Stimulated activated CD8-positive, alpha-beta memory T cell treated with anti-CD3 and anti-CD28 coated beads, Interleukin-4, amount 100 ng/mL, for 48 hours (primary cell): ENCODE data around the gene NUDCD3.

Source experiments
- DNase-seq: peaks from one replicate; pipeline ENCODE4 v3.0.0-alpha.2; 2020

Gene NUDCD3

DNA sequence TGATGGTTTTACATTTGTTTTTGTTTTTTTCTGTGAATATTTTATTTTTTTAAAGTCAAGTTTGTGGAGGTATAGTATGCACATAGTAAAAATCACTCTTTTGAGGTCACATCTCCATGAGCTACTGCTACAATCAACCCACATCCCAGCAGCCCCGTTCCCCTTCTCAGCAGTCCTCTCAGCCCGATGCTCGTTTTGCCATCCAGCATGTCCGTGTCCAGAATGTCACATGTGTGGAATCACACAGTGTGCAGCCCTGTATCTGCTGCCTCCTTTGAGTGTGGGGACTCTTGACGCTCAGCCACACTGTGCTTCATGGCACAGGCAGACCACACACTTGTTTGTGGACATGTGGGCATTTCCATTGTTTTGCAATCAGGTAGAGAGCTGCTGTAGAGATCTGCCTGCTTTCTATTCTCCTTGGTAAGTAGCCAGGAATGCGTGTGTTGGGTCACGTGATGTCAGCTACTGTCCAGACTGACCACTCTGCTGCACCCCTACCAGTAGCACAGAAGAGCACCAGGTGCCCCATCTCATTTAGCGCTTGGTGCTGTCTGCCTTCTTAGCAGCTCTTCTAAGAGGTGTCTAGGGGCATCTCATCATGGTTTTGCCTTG is 93.4 kb downstream of the NUDCD3 start:
- no peak for DNase-seq

DNA sequence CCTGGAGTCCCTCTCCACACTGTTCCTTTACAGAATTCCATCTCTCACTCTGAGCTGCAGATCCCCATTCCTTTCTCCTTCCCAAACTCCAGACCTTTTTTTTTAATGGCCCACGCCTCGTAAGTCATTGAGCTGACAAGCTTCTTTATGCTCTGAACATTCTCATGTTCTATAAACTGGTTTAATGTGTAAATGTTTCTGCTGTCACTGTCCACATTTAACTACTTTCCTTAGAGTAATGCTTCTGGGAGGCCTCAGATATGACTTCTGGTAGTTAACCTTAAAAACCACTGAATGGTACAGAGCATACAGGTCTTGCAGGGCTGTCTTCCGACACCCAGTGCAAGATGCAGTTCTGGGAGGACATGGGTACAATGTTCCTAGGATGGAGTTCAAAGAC is 94.0 kb downstream of the NUDCD3 start:
- no peak for DNase-seq

DNA sequence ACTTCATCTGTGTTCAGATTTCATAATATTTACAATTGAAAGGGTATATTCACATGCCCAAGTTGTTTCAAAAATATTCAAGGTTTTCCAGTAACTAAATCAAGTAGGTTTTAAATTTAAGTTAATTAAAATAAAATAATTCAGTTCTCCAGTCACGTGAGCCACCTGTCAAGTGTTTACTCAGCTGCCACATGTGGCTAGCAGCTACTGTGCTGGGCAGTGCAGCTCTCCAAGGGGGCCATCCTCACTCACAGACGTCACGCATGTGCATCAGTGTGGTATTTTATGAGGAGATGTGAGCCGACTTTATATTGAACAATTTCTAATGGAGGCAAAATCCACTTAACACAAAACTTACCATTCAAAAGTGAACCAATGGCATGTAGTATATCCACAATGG is 95.4 kb downstream of the NUDCD3 start:
- no peak for DNase-seq

DNA sequence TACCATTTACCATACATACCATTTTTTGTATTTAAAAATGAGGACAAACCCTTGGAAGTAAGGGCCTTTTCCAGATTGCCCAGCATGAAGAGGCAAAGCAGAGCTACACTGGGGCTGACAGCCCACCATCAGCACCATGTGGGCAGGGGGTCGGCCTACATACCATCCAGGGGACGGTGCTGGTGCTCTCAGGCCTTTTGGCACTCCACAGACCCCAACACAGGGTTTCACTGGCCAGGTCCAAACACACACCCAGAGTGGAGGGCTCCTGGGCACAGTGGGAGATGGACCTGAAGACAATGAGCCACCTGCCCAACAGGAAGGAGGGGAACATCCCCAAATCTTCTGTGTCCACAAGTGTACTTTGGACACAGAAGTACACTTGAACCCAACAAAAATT is 95.8 kb downstream of the NUDCD3 start:
- DNase-seq: no peak

DNA sequence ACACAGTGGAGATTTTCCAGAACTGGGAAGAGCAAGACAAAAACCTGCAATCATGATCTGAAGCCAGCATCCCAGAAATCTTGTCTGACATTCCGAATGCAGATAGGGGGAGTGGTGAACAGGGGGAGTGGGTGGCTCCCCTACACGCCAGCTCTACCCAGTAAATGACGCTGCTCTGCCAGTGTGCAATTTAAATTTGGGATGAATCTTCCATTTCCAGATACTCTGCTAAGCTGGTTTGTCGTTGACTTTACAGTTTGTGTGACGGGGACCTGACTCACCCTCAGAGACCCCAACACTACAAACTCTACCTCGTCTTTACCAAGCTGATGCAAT is 96.4 kb downstream of the NUDCD3 start:
- DNase-seq: no peak

DNA sequence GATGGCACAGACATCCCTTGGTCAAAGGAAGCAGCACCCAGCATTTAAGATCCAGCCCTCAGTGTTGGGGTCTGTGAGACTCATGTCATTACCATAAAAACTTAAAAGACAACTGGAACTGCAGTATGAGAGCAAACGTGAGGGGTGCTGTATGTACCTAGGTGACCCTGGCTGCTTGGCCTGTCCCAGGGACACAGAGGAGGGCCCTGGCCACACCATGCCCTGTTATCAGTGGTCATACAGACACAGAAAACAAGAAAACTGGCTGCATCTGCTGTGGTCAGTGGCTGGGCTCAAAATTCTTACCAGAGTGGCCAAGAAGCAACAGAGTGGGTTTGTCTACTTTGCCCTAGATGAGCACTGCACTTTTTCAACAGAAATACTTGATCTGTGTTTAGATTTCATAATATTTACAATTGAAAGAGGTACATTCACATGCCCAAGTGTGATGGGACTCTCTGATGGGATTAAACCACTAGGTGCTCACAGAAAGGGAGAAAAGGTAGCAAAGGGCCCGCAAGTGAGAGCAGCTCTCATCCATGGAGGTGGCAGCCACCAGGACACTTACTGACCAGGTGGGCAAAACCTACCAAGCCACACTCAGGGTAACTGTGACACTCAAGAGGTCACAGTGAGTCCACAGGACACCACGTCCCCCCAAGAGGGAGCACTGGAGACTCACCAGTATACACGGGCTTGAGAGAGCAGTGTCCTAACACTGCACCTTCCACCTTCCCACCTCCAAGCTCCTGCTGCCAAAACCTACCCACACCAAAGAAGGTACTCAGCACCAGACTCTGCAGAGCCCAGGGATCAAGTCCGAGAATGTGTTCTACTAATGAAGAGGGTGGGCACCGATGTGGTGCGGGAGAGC is 97.0 kb downstream of the NUDCD3 start:
- DNase-seq: no peak

DNA sequence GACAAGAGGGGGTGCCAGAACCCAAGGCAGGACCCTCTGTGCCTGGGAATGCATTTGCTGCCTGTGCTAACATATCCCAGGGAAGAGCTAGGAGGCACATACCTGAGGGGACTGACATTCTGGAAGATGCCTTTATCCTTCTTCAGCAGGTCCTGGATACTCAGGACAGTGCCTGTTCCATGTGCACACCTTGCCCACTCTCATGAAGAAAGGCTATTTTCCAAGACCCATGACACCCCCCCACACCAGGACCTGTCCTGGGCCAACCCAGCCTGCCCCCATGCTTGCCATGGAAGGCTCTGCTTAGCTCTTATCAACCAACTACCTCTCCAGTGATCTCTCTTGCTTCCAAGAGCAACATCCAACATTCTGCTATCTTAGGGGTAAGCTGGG is 97.8 kb downstream of the NUDCD3 start:
- DNase-seq: no peak

DNA sequence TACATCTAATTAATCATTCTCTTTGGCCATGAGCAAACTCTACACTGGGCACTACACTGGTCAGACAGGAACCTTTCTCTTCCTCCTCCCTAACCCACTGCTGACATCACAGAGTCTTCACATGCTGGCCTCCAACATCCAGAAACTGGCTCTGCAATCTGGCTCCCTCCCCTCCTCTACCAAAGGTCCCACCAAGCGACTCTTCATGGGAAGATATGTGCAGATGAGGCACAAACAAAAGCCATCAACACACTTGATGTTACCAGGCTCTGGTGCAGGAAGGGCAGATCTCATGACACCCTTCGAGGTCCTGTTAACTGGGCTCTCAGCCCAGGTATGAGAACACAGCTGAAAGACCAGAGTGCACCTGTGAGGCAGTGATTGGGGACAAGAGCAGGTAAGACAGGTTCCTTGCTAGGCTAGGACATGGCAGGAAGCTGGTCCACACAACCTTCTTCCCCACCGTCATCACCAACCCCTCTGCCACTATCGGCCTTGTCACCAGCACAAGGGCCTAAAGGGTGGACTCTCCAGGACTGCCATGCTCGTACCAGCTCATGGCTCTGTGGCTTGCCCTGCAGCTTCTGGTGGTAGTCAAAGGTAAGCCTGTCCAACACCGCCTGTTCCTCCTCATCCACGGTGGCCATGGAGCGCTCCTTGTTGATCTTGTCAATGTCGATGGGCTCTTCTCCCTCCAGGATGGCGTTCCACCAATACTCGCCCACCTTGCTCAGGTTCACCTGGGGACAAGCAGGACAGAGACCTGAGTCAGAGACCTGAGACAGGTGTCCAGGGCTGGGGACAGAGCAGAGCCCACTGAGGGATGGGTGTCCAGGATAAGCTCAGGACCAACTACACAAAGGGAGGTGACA is 98.5 kb downstream of the NUDCD3 start:
- DNase-seq: no peak

DNA sequence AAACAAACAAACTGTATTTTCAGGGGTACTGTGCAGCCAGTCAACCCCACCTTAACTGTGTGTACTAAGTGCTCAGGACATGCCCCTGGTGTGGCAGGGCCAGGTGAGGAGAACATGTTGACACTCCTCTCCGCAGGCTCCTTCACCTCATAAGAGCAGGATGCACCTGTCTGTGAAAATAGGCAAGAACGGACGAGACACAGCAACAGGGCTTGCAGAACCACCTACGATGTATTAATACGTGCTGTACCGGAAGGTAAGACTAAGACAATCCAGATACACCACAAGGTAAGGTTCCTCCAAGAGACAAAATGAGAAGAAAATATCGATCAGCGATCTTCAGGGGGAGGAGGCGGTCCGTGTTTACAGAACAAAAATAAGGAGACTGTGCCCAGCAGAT is 99.3 kb downstream of the NUDCD3 start:
- DNase-seq: no peak

DNA sequence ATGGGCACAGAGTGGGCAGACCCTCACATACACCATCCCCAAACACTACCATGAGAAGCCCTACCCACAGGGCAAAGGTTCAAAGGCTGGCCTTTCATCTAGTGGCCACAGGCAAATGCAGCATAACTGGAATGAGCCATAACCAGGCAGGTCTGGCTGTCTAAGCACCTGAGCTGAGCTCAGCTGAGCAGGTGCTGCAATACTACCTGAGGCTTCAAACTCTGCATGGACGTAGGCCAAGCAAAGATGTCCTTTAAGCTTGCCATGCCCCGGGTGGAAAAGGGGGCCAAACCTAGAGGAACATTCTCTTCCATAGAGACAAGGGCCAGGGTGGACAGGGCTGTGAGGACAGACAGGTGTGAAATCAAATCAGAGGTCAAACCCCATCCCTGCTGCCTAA is 99.8 kb downstream of the NUDCD3 start:
- no peak for DNase-seq

DNA sequence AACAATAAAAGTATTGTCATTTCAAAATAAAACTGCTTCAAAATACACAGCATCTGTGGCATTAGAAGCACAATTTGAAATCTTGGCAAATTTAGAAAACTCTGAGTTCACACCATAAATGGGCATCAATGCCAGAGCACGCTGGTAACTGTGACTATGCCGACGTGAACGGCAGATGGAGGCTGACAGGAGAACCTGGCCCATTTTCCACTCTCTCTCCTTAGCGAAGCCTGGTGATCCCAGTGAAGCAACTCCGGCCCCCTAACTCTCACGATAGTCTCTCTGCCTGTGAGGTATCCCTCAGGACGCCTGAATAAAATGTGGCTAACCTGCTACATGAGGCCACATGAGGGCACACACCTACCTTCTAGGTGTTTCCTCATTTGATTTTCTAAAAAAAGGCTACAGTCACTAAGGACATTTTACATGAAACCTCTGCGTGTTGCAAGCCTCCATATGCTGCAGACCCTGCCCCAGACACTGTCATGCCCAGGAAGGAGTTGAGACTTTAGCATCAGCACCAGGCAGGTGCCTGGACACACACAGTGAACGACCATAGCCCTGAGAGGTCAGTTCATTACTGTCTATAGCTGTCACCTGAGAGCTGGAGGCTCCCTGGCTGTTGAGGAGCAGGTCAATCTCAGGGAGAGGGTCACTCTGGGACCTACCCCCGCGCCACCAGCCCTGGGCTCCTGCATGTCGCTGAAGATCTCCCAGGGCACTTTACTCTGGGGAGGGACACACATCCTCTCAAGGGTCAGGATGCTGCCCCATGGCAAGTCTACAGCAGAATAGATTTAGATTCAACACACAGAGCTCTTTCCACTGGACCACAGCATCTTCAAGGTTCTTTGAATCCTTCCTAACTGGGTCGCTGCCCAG is 102.1 kb downstream of the NUDCD3 start:
- DNase-seq: no peak

DNA sequence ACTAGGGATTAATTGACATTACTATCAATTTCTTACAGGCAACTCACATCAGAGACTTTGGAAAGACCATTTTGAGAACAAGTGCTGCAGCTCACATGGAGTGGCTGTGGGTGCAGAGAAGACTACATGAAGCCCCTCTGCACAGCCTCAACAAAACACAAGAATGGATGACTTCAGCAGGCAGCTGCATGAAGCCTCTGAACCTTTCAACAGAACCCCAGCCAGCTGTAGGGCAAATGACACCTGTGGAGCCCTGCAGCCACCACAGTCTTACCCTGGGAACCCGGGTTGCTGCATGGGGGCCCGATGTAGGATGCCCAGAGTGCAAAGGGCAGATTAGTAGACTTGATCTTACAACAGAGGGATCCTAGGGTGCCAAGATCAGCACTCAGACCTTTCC is 103.1 kb downstream of the NUDCD3 start:
- DNase-seq: no peak

DNA sequence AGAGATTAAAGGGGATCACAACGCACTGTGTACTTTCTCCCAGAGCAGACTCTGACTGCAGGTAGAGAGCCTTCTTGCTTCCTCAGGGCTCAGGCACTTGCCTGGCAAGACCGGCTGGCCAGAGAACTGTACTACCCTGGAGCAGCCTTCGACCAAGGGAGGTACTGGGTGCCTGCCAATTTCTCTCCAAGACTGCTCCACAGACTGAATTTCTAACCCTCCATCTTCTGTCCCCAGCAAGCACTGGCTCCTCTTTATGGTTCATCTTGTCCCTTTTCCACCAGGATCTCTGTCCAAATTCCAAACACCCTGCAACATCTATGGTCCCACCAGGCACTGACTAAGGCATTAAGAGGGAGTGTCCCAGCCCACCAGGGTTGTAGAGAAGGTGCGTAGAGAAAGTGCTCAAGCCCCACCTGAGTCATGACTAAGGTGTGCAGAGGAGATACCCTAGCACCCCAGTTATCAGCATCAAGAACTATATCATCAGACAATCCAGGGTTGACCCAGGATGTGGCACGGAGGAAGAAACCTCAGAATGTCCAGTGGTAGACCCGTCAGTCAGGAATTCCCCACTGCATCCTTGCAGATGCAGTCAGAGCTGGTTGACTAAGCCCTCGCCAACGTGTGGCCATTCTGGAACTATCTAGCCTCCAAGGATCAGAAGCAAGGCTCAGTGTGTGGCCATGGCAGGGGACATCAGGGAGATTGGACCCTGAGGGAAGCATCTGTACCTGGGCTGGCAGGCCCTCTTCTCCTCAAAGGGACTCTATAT is 104.1 kb downstream of the NUDCD3 start:
- DNase-seq: no peak

DNA sequence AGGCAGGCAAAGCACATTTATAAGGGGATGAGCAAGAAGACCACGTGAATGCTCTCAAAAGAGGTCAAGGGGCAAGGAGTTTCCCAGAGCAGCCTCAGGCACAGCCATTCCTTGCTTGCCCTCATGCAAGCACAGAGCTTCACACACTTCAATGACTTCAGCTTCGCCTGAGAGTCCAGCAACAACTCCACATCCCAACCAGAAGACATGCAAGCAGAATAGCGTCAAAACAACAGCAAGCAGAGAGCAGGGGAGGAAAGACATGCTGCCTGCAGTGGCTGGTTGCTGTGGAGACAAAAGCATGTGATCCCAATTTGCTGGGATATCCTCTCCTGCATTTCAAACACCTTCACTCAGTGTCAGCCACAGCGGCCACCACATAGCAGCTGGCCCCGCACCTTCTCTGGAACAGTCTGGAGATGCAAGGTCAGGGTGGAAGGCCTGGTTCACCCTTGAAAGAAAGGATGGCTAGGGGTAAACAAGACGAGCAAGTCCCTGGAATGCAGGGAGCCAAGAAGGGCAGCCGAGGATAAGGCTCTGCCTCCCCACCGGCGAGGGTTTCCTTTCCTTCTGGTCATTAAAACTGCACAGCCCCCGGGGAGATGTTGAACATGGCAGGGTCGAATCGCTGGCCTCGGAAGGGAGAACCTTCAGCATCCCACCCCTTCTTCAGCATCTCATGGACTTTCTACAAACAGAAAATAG is 104.9 kb downstream of the NUDCD3 start:
- no peak for DNase-seq

DNA sequence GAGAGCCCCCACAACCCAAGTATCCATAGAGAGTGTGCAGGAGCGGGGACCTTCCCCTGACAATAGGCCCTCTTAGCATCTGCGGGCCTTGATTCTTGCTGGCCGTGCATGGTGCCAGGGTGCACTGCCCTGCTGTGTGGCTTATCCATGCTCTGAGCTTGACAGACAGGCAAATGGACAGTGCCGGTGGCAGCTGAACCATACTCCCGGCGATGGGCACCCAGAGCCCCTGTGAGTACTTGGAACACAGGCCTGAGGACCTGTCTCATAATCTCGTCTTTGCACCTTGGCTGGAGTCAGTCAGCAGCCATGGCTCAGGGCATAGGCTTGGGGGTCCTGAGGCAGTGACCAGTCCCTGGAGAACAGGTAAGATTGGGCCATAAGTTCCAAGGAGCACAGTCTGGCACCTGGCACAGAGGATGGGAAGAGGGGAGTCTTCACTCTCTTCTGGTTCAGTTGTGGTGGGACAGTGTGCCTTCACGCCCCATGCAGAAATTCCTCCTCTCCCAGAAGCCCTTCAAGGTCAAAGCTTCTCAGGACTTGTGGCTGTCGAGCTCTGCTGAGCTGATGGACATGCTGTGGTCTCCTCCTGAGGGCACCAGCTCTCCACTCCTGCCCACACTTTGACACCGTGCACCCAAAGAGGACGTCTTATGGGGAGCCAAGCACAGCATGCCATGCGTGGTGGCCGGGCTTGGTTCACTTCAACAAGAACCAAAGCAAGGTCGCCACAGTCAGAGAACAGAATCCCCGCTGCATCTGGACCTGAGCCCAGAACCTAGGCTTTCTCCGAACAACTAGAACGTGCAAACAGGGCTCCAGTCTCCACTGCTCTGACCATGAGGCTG is 105.6 kb downstream of the NUDCD3 start:
- no peak for DNase-seq

DNA sequence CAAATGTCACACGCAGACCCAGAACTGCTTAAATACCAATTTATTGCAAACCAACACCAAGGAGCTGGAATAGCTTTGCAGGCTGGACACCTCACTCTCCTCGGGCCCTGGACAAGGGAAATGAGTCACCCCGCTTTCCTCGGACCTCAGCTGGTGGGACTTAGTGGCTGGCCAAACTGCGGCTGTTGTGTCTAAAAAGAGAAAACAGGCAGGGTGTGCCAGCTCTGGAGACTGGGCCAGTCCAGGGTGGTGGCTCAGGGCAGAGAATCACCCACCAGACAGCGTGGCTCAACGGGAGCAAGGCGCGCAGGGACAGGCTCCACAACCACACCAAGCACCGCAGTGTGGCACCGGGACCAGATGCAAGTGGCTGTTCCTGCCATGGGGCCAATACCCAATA is 106.9 kb downstream of the NUDCD3 start:
- DNase-seq: no peak

DNA sequence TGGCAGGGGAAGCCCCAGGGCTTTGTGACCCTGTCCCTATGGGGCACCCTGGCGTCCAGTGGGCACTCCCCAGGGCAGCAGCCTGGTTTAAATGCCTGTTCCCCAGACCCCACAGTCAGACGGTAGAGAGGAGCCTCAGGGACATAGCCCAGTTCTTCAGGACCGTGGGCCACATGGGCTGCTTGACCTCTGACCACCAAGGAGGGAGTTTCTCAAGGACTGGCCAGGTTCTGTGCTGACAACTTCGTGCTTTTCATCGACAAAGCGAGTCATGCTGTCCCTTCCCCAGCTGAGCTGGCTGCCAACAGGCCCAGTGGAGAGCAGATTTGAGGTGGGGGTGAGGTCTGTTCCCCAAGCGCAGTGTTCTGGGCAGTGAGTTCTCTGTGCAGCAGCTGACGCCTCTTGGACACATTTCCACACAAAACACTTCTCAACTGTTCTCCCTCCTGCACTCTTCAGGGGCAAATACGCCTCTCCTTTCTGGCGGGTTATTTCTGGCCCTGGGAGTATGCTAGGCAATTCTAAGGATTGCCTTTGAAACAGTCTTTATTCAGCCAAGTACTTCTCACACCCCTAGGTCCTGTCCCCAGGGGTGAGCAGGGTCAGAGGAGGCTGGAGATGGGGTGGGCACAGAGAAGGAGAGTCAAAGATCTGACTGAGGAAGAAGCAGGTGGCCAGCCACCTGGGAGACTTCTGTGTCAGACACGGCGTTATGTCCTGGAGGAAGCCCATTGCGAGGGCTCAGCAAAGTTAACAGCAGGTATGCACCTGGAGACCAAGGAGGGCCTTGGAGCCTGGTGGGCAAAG is 107.8 kb downstream of the NUDCD3 start:
- no peak for DNase-seq

DNA sequence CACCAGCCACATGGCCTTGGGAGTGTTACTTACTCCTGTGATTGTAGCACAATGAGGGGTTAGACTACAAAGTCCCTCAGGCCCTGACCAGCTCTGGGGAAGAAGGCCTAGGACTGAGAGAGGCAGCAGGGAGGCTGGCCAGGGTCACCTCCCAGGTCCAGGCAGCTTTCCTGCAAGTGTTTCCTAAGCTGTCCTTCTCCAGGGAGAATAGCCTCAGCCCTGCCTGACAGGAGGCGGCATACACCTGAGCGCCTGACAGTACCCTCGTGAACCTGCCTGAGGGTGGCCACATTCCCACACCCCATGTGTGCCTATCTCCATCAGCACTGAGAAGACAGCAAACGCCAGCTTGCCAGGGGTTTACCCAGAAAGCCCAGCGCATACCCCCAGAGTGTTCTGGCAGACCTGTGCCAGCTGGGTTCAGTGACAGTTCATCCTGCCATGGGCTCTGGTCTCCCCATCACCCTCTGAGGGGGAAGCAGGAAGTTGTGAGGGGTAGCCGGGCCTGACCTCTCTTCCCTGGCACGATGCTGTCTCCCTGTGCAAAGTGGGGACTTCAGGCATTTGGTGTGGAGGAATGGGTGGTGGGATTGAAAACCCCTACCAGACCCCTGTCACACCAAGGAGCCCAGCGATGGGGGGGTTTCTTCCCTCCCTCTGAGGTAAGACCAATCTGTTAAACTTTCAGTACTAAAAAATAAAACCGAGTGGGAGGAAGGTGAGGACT is 108.8 kb downstream of the NUDCD3 start:
- no peak for DNase-seq
